ENCODE results near the gene FLYWCH2. TPM values are rescaled to one million over a fixed set of nuclear protein-coding genes. Genes with fewer than 3 reads are reported as not detected.

The FLYWCH2 gene
- total and polyA plus RNA-seq, 2 of the 13 experiments (the other 11 are each of a cell fraction or from before 2014, with no cell fraction given): 16.9 to 19.8 TPM

GRCh38 chr16:2904100-2904921, 21.3 kb downstream of the FLYWCH2 start (continued):
- TF ChIP-seq PAXIP1 (CRISPR knock-in tag; conservative IDR thresholded peaks at IDR 0.05): peak; percentile 38; the same call in 1 of the 2 replicates
- TF ChIP-seq ZFP90 (CRISPR knock-in tag; IDR thresholded peaks at IDR 0.05; ENCODE audit: borderline replicate concordance): peak; percentile 72
- no peak for TF ChIP-seq PHF5A (CRISPR knock-in tag; IDR thresholded peaks at IDR 0.05; ENCODE audit: low read depth, unreplicated experiment)
- no peak for TF ChIP-seq BRD4 (CRISPR knock-in tag; IDR thresholded peaks at IDR 0.05)
- TF ChIP-seq WIZ (CRISPR knock-in tag; IDR thresholded peaks at IDR 0.05): 0 out of 2 replicates have a peak, but pooled peaks have one; percentile 23
- TF ChIP-seq YY1 (IDR thresholded peaks at IDR 0.05; ENCODE audit: insufficient read depth, insufficient replicate concordance, low read depth, low read length): peak; percentile 82
- no peak for TF ChIP-seq ZBTB38 (CRISPR knock-in tag; IDR thresholded peaks at IDR 0.05)
- peak; percentile 42 for TF ChIP-seq MED8 (CRISPR knock-in tag; IDR thresholded peaks at IDR 0.05; ENCODE audit: insufficient replicate concordance)
- peak; percentile 36; the same call in 1 of the 2 replicates for TF ChIP-seq SMC3 (IDR thresholded peaks at IDR 0.05; ENCODE audit: low read length)
- TF ChIP-seq ZNF232 (CRISPR knock-in tag; IDR thresholded peaks at IDR 0.05; ENCODE audit: borderline replicate concordance): peak; percentile 46; the same call in 1 of the 2 replicates
- TF ChIP-seq CREB1 (IDR thresholded peaks at IDR 0.05): no peak
- no peak for TF ChIP-seq CREB1 (CRISPR knock-in tag; IDR thresholded peaks at IDR 0.05)
- no peak for TF ChIP-seq ZNF207 (IDR thresholded peaks at IDR 0.05; ENCODE audit: borderline replicate concordance)
- TF ChIP-seq ZBTB33 (CRISPR knock-in tag; IDR thresholded peaks at IDR 0.05): no peak
- TF ChIP-seq, protein P1, sequence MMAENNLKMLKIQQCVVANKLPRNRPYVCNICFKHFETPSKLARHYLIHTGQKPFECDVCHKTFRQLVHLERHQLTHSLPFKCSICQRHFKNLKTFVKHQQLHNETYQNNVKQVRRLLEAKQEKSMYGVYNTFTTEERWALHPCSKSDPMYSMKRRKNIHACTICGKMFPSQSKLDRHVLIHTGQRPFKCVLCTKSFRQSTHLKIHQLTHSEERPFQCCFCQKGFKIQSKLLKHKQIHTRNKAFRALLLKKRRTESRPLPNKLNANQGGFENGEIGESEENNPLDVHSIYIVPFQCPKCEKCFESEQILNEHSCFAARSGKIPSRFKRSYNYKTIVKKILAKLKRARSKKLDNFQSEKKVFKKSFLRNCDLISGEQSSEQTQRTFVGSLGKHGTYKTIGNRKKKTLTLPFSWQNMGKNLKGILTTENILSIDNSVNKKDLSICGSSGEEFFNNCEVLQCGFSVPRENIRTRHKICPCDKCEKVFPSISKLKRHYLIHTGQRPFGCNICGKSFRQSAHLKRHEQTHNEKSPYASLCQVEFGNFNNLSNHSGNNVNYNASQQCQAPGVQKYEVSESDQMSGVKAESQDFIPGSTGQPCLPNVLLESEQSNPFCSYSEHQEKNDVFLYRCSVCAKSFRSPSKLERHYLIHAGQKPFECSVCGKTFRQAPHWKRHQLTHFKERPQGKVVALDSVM (CRISPR knock-in tag; IDR thresholded peaks at IDR 0.05): peak; percentile 80
- TF ChIP-seq, protein P2, sequence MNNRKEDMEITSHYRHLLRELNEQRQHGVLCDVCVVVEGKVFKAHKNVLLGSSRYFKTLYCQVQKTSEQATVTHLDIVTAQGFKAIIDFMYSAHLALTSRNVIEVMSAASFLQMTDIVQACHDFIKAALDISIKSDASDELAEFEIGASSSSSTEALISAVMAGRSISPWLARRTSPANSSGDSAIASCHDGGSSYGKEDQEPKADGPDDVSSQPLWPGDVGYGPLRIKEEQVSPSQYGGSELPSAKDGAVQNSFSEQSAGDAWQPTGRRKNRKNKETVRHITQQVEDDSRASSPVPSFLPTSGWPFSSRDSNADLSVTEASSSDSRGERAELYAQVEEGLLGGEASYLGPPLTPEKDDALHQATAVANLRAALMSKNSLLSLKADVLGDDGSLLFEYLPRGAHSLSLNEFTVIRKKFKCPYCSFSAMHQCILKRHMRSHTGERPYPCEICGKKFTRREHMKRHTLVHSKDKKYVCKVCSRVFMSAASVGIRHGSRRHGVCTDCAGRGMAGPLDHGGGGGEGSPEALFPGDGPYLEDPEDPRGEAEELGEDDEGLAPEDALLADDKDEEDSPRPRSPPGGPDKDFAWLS (CRISPR knock-in tag; IDR thresholded peaks at IDR 0.05; ENCODE audit: borderline replicate concordance): 0 out of 2 replicates have a peak, but pooled peaks have one; percentile 78
- TF ChIP-seq, protein P3, sequence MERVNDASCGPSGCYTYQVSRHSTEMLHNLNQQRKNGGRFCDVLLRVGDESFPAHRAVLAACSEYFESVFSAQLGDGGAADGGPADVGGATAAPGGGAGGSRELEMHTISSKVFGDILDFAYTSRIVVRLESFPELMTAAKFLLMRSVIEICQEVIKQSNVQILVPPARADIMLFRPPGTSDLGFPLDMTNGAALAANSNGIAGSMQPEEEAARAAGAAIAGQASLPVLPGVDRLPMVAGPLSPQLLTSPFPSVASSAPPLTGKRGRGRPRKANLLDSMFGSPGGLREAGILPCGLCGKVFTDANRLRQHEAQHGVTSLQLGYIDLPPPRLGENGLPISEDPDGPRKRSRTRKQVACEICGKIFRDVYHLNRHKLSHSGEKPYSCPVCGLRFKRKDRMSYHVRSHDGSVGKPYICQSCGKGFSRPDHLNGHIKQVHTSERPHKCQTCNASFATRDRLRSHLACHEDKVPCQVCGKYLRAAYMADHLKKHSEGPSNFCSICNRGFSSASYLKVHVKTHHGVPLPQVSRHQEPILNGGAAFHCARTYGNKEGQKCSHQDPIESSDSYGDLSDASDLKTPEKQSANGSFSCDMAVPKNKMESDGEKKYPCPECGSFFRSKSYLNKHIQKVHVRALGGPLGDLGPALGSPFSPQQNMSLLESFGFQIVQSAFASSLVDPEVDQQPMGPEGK (CRISPR knock-in tag; IDR thresholded peaks at IDR 0.05): peak; percentile 71

Measured in HepG2 (cell line).